Measurements from ENCODE around the gene TTC33.

The TTC33 gene

GRCh38 chr5:40607202-40607601 lies 148.6 kb downstream of the TTC33 start:
- TF ChIP-seq CTCF (IDR thresholded peaks at IDR 0.05; ENCODE audit: poor library complexity, severe bottlenecking): no peak
- H3K27ac ChIP-seq (ENCODE audit: poor library complexity, severe bottlenecking): no peak overlapping the region

GRCh38 chr5:40606077-40606765 lies 149.5 kb downstream of the TTC33 start:
- H3K4me1 ChIP-seq (ENCODE audit: insufficient read depth, poor library complexity, severe bottlenecking): peaks cover 37% of the 10 kb centered on the region
- TF ChIP-seq CTCF (IDR thresholded peaks at IDR 0.05; ENCODE audit: poor library complexity, severe bottlenecking): no peak
- H3K9me3 ChIP-seq (ENCODE audit: severe bottlenecking): no peaks in the 10 kb centered on the region
- H3K4me3 ChIP-seq (ENCODE audit: severe bottlenecking): no peak overlapping the region
- ATAC-seq (ENCODE audit: low read depth): no peak
- no peaks in the 10 kb centered on the region for H3K36me3 ChIP-seq (ENCODE audit: low read depth)
- DNase-seq (ENCODE audit: low spot score): no peak
- no peaks in the 10 kb centered on the region for H3K27me3 ChIP-seq (ENCODE audit: insufficient read depth, poor library complexity, severe bottlenecking)
- H3K27ac ChIP-seq (ENCODE audit: poor library complexity, severe bottlenecking): peak overlapping the region; percentile 77

More at GRCh38 chr5:40607202-40607601, 148.6 kb downstream of the TTC33 start:
- H3K9me3 ChIP-seq (ENCODE audit: severe bottlenecking): no peaks in the 10 kb centered on the region
- H3K4me3 ChIP-seq (ENCODE audit: severe bottlenecking): no peak overlapping the region
- H3K4me1 ChIP-seq (ENCODE audit: insufficient read depth, poor library complexity, severe bottlenecking): peaks cover 27% of the 10 kb centered on the region
- ATAC-seq (ENCODE audit: low read depth) (no peak), DNase-seq (ENCODE audit: low spot score) (no peak)
- H3K36me3 ChIP-seq (ENCODE audit: low read depth): no peaks in the 10 kb centered on the region
- no peaks in the 10 kb centered on the region for H3K27me3 ChIP-seq (ENCODE audit: insufficient read depth, poor library complexity, severe bottlenecking)

GRCh38 chr5:40605295-40605958 lies 150.3 kb downstream of the TTC33 start:
- no peak for TF ChIP-seq CTCF (IDR thresholded peaks at IDR 0.05; ENCODE audit: poor library complexity, severe bottlenecking)

DNA sequence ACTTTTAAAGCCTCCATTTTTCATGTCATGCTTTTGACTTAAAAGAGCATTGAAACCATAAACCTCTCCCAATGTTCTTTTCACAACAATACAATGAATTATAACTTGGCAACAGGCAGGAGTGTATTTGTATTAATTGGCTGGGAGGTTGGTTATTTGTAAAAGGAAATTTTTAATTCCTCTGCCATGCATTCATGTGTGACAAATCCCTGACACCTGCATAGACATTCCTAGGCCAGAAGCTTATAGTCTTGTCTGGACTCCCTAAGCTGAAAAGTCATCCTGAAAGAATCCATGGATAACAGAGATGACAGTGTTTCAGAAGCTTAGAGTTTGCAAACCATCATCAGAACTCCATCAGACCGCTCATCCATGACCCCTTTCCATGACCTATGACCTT lies 152.4 kb downstream of the TTC33 start:
- H3K4me3 ChIP-seq (ENCODE audit: severe bottlenecking): no peak overlapping the region
- peaks cover 43% of the 10 kb centered on the region for H3K4me1 ChIP-seq (ENCODE audit: insufficient read depth, poor library complexity, severe bottlenecking)
- no peak for TF ChIP-seq CTCF (IDR thresholded peaks at IDR 0.05; ENCODE audit: poor library complexity, severe bottlenecking)
- ATAC-seq (ENCODE audit: low read depth) (peak; percentile 84), DNase-seq (ENCODE audit: low spot score) (no peak)
- H3K27ac ChIP-seq (ENCODE audit: poor library complexity, severe bottlenecking): peak overlapping the region; percentile 77
- no peaks in the 10 kb centered on the region for H3K27me3 ChIP-seq (ENCODE audit: insufficient read depth, poor library complexity, severe bottlenecking)
- H3K36me3 ChIP-seq (ENCODE audit: low read depth): no peaks in the 10 kb centered on the region
- no peaks in the 10 kb centered on the region for H3K9me3 ChIP-seq (ENCODE audit: severe bottlenecking)

More at GRCh38 chr5:40605295-40605958, 150.3 kb downstream of the TTC33 start:
- Histone ChIP-seq H3K27ac (ENCODE audit: poor library complexity, severe bottlenecking) (peak overlapping the region; percentile 77), H3K27me3 (ENCODE audit: insufficient read depth, poor library complexity, severe bottlenecking) (no peaks in the 10 kb centered on the region), H3K4me3 (ENCODE audit: severe bottlenecking) (no peak overlapping the region), H3K36me3 (ENCODE audit: low read depth) (no peaks in the 10 kb centered on the region), H3K9me3 (ENCODE audit: severe bottlenecking) (no peaks in the 10 kb centered on the region), H3K4me1 (ENCODE audit: insufficient read depth, poor library complexity, severe bottlenecking) (peaks cover 43% of the 10 kb centered on the region)
- DNase-seq (ENCODE audit: low spot score) (no peak), ATAC-seq (ENCODE audit: low read depth) (peak; percentile 64)

All from RWPE2 (cell line).